MM.1S (cell line): ENCODE data around the gene SPEG.

ENCODE experiments used
- DNase-seq: peaks from one replicate; pipeline ENCODE4 v3.0.0-alpha.2; 2015
- H2AFZ ChIP-seq: fragments of 300-600 bp; sonication (generic); 2 replicates; pipeline ENCODE4 v1.6.0; 2016; ENCODE audit warnings: antibody characterized with exemption, low read length
- H3F3A ChIP-seq: fragments of 300-600 bp; sonication (generic); 2 replicates; pipeline ENCODE4 v1.6.1; 2016; ENCODE audit warnings: mild to moderate bottlenecking, antibody characterized with exemption, low read length, moderate library complexity, mixed read lengths; ENCODE audit not compliant: insufficient read depth
- H3K27ac ChIP-seq: fragments of 300-600 bp; sonication (generic); 2 replicates; pipeline ENCODE4 v1.5.1; 2016; ENCODE audit warnings: mild to moderate bottlenecking, low read length
- H3K27me3 ChIP-seq: fragments of 300-600 bp; sonication (generic); replicated peaks from 2 replicates; pipeline ENCODE4 v1.6.0; 2016; ENCODE audit warnings: low read length; ENCODE audit not compliant: insufficient read depth
- H3K36me3 ChIP-seq: fragments of 300-600 bp; sonication (generic); replicated peaks from 2 replicates; pipeline ENCODE4 v1.6.1; 2016; ENCODE audit warnings: mild to moderate bottlenecking, low read length, mixed read lengths; ENCODE audit not compliant: insufficient read depth
- H3K4me1 ChIP-seq: fragments of 300-600 bp; sonication (generic); 2 replicates; pipeline ENCODE4 v1.6.1; 2016; ENCODE audit warnings: low read length, mixed read lengths
- H3K4me2 ChIP-seq: fragments of 300-600 bp; sonication (generic); 2 replicates; pipeline ENCODE4 v1.6.0; 2016; ENCODE audit warnings: low read depth, low read length
- H3K4me3 ChIP-seq: fragments of 300-600 bp; sonication (generic); 2 replicates; pipeline ENCODE4 v1.5.1; 2016; ENCODE audit warnings: low read length, mixed read lengths
- H3K79me2 ChIP-seq: fragments of 300-600 bp; sonication (generic); 2 replicates; pipeline ENCODE4 v1.6.1; 2016; ENCODE audit warnings: mixed run types, low read length, mixed read lengths
- H3K9ac ChIP-seq: fragments of 300-600 bp; sonication (generic); 2 replicates; pipeline ENCODE4 v1.6.1; 2016; ENCODE audit warnings: low read length, mixed read lengths
- H3K9me2 ChIP-seq: fragments of 300-600 bp; sonication (generic); replicated peaks from 2 replicates; pipeline ENCODE4 v1.6.1; 2016; ENCODE audit warnings: mild to moderate bottlenecking, low read length, mixed read lengths; ENCODE audit not compliant: insufficient read depth
- H3K9me3 ChIP-seq: fragments of 300-600 bp; sonication (generic); replicated peaks from 2 replicates; pipeline ENCODE4 v1.6.1; 2016; ENCODE audit warnings: mild to moderate bottlenecking, low read length, mixed read lengths; ENCODE audit not compliant: insufficient read depth
- H4K20me1 ChIP-seq: fragments of 300-600 bp; sonication (generic); 2 replicates; pipeline ENCODE4 v1.6.1; 2016; ENCODE audit warnings: mild to moderate bottlenecking, low read length, moderate library complexity, mixed read lengths; ENCODE audit not compliant: insufficient read depth
- CTCF ChIP-seq: fragments of 300-600 bp; sonication (generic); IDR thresholded peaks from 2 replicates; pipeline ENCODE4 v1.5.1; 2016; ENCODE audit warnings: antibody characterized with exemption, low read length, mixed read lengths
- EZH2 ChIP-seq: fragments of 300-600 bp; sonication (generic); optimal IDR thresholded peaks from 2 replicates; pipeline ENCODE3; 2017; ENCODE audit warnings: low read depth, mild to moderate bottlenecking, antibody characterized with exemption, low read length, mixed read lengths
- EZH2phosphoT487 ChIP-seq: fragments of 300-600 bp; sonication (generic); IDR thresholded peaks from 2 replicates; pipeline ENCODE4 v1.6.1; 2018; ENCODE audit warnings: antibody characterized with exemption, low read length

The SPEG gene

GRCh38 chr2:219442256-219443015 lies 7.8 kb downstream of the SPEG start:
- Histone ChIP-seq H3K36me3 (no peaks in the 10 kb centered on the region), H3K27ac (no peak overlapping the region), H3K9me2 (no peaks in the 10 kb centered on the region), H3K9me3 (no peaks in the 10 kb centered on the region), H3K4me2 (no peak overlapping the region), H3K4me3 (no peak overlapping the region), H3K27me3 (peaks cover 78% of the 10 kb centered on the region), H3K4me1 (no peaks in the 10 kb centered on the region), H3K79me2 (no peaks in the 10 kb centered on the region), H4K20me1 (no peaks in the 10 kb centered on the region), H3K9ac (no peak overlapping the region), H2AFZ (no peak overlapping the region), H3F3A (no peaks in the 10 kb centered on the region)
- TF ChIP-seq EZH2 (no peak), EZH2phosphoT487 (no peak), CTCF (no peak)
- DNase-seq = no peak

GRCh38 chr2:219443016-219443696 lies 8.5 kb downstream of the SPEG start:
- Histone ChIP-seq H3K9me3 (no peaks in the 10 kb centered on the region), H2AFZ (no peak overlapping the region), H3K27ac (no peak overlapping the region), H3K4me1 (no peaks in the 10 kb centered on the region), H3K27me3 (peaks cover 78% of the 10 kb centered on the region), H3K79me2 (no peaks in the 10 kb centered on the region), H4K20me1 (no peaks in the 10 kb centered on the region), H3K9ac (no peak overlapping the region), H3K36me3 (no peaks in the 10 kb centered on the region), H3K9me2 (no peaks in the 10 kb centered on the region), H3K4me3 (no peak overlapping the region), H3K4me2 (no peak overlapping the region), H3F3A (no peaks in the 10 kb centered on the region)
- no peak for DNase-seq
- TF ChIP-seq EZH2phosphoT487 = no peak

- no peaks in the 10 kb centered on the region for H3K79me2 ChIP-seq
- H2AFZ ChIP-seq = no peak overlapping the region
- TF ChIP-seq EZH2 (no peak), EZH2phosphoT487 (no peak), CTCF (no peak)
- H3K4me3 ChIP-seq = no peak overlapping the region
- no peak overlapping the region for H3K27ac ChIP-seq
- H3K9ac ChIP-seq = no peak overlapping the region
- no peaks in the 10 kb centered on the region for H3K9me2 ChIP-seq
- no peak overlapping the region for H3K4me2 ChIP-seq
- H3K36me3 ChIP-seq = no peaks in the 10 kb centered on the region
- DNase-seq = no peak
- H3K4me1 ChIP-seq = no peaks in the 10 kb centered on the region
- H3K27me3 ChIP-seq = peaks cover 81% of the 10 kb centered on the region
- H3F3A ChIP-seq = no peaks in the 10 kb centered on the region
- H3K9me3 ChIP-seq = no peaks in the 10 kb centered on the region
- no peaks in the 10 kb centered on the region for H4K20me1 ChIP-seq
Observed at GRCh38 chr2:219443697-219444023, 9.0 kb downstream of the SPEG start.

GRCh38 chr2:219444566-219445091 lies 10.0 kb downstream of the SPEG start:
- no peaks in the 10 kb centered on the region for H3F3A ChIP-seq
- H3K27ac ChIP-seq = no peak overlapping the region
- H3K9me3 ChIP-seq = no peaks in the 10 kb centered on the region
- no peak overlapping the region for H3K9ac ChIP-seq
- H2AFZ ChIP-seq = no peak overlapping the region
- TF ChIP-seq EZH2 (no peak), CTCF (no peak), EZH2phosphoT487 (no peak)
- no peak overlapping the region for H3K4me3 ChIP-seq
- no peaks in the 10 kb centered on the region for H4K20me1 ChIP-seq
- no peak for DNase-seq
- no peaks in the 10 kb centered on the region for H3K36me3 ChIP-seq
- H3K27me3 ChIP-seq = peaks cover 84% of the 10 kb centered on the region
- no peak overlapping the region for H3K4me2 ChIP-seq
- no peaks in the 10 kb centered on the region for H3K79me2 ChIP-seq
- H3K4me1 ChIP-seq = no peaks in the 10 kb centered on the region
- no peaks in the 10 kb centered on the region for H3K9me2 ChIP-seq
